ENCODE measurements around the gene GDI2.

- TF ChIP-seq, protein P1, sequence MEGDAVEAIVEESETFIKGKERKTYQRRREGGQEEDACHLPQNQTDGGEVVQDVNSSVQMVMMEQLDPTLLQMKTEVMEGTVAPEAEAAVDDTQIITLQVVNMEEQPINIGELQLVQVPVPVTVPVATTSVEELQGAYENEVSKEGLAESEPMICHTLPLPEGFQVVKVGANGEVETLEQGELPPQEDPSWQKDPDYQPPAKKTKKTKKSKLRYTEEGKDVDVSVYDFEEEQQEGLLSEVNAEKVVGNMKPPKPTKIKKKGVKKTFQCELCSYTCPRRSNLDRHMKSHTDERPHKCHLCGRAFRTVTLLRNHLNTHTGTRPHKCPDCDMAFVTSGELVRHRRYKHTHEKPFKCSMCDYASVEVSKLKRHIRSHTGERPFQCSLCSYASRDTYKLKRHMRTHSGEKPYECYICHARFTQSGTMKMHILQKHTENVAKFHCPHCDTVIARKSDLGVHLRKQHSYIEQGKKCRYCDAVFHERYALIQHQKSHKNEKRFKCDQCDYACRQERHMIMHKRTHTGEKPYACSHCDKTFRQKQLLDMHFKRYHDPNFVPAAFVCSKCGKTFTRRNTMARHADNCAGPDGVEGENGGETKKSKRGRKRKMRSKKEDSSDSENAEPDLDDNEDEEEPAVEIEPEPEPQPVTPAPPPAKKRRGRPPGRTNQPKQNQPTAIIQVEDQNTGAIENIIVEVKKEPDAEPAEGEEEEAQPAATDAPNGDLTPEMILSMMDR (IDR thresholded peaks at IDR 0.05) = no peak
- no peak for TF ChIP-seq POLR2A (IDR thresholded peaks at IDR 0.05)
Observed at GRCh38 chr10:5757766-5758517, 55.3 kb downstream of the GDI2 start.
